HG02852 (cell line): ENCODE measurements around the gene NPAS1.

Source experiments
- ATAC-seq: cut with Tn5 transposase; IDR thresholded peaks from one replicate; pipeline ENCODE4 v1.9.1; 2021; ENCODE audit warnings: mild to moderate bottlenecking, moderate library complexity; ENCODE audit not compliant: unreplicated experiment

The NPAS1 gene, protein sequence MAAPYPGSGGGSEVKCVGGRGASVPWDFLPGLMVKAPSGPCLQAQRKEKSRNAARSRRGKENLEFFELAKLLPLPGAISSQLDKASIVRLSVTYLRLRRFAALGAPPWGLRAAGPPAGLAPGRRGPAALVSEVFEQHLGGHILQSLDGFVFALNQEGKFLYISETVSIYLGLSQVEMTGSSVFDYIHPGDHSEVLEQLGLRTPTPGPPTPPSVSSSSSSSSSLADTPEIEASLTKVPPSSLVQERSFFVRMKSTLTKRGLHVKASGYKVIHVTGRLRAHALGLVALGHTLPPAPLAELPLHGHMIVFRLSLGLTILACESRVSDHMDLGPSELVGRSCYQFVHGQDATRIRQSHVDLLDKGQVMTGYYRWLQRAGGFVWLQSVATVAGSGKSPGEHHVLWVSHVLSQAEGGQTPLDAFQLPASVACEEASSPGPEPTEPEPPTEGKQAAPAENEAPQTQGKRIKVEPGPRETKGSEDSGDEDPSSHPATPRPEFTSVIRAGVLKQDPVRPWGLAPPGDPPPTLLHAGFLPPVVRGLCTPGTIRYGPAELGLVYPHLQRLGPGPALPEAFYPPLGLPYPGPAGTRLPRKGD

DNA sequence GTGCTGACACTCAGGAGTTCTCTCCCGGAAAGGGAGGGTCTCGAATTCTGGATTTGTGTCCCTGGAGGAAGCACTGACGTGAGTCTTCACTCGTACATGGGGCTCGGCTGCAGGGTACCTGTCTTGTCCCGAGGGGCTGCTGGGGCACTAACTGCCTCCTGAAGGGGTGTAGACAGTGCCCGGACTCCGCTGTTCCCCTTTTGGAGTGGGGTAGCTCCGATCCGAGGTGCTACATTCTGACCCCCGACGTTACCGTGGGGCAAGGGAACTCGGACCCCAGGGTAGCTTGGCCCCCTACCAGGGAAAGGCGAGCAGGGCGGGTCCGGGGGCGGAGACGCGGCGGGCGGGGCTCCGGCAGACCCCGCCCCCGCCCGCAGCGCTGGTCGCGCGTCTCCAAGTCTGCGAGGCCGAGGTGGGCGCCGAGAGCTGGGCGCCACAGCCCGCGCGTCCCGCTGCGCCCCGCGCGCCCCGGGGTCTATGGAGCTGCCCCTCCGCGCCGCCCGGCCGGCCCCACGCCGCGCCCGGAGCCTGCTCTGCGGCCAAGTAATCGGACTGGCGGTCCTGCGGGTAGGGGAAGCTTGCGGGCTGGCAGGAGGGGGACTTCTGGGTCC is at the start of gene NPAS1:
Gene NPAS1, plus strand, starts transcription at position 407 of the 611 bp plus-strand sequence. CDS start 1,211 bp downstream, outside the sequence.
- no peak for ATAC-seq

DNA sequence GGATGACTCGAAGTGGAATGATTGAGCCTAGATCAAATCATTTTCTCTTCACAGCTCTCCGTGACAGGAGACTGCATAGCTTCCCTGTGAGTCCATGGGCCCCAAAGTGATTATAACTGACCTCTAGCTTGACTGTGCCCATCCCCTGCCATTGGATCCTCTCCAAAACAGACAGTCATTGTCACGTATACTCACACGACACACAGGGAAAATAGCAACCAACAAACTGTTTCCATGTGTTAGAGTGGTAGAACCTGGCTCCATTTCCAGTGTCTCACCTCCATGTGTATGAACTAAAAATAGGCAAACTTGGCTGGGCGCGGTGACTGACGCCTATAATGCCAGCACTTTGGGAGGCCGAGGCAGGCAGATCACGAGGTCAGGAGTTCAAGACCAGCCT is 48.8 kb upstream of the NPAS1 start:
- ATAC-seq = no peak

DNA sequence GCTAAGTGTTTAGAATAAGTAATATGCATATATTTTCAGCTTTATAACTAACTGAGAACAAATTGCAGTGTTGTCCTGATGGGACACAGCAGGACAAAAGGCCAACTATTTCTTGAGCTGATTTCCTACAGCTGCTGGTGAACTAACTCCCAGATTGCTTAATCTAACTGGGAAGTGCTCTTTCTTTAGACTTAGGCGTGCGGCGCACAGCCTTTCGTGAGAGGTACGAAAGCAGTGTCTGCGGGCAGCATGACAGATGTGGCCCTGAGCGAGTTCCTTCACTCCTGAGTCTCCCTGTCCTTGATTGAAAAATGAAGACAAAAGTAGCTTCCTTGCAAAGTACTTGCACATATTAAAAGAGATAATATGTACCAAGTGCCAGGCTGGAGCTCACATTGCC is 47.3 kb upstream of the NPAS1 start:
- ATAC-seq = no peak

DNA sequence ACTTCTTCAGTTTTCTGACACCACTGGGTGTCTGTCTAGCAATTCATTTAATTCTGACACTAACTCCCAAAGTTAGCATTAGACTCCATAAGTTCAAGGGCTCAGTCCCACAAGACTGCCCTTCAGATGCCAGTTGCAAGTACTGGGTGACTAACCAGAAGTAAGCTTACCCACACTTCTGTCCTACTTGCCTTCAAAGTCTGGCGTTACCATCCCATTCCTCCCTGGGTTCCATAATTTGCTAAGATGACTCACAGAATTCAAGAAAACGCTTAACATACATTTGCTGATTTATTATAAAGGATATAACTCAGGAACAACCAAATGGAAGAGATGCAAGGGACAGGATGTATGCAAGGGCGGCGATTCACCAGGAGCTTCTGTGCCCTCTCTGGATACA is 45.5 kb upstream of the NPAS1 start:
- no peak for ATAC-seq

DNA sequence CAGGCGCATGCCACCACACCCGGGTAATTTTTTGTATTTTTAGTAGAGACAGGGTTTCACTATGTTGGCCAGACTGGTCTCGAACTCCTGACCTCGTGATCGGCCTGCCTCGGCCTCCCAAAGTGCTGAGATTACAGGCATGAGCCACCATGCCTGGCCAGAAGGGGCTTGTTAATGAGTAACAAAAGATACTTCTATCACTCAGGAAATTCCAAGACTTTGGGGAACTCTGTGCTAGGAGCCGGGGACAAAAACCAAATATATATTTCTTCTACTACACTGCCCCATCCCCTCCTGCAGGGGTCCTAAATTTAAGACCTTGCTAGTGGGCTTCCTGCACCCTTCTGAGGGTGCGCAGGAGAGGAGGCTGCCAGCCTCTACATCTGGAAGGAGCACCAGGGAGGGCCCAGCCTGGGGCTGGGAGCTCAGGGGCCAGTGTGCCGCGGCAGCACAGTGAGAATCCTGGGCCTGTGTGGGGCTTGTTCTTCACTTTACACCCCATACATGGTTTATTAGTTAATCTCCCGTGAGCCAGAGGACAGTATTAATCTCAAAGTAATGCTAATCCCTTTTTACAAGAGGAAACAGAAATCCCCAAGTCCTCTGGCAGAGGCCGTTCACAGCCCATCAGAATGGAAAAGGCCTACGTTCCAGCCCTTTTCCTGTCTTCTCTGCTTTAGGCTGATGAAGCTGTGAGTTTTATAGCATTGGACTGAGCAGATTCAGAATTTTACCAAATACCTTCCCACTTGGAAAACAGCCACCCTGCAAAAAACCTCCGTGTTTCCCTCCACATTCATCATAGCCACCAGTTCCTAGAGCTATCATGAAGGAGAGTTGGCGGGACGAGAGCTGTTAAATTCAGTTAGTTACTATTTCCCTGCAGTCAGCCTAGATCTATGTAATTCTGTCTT is 44.4 kb upstream of the NPAS1 start:
- no peak for ATAC-seq

DNA sequence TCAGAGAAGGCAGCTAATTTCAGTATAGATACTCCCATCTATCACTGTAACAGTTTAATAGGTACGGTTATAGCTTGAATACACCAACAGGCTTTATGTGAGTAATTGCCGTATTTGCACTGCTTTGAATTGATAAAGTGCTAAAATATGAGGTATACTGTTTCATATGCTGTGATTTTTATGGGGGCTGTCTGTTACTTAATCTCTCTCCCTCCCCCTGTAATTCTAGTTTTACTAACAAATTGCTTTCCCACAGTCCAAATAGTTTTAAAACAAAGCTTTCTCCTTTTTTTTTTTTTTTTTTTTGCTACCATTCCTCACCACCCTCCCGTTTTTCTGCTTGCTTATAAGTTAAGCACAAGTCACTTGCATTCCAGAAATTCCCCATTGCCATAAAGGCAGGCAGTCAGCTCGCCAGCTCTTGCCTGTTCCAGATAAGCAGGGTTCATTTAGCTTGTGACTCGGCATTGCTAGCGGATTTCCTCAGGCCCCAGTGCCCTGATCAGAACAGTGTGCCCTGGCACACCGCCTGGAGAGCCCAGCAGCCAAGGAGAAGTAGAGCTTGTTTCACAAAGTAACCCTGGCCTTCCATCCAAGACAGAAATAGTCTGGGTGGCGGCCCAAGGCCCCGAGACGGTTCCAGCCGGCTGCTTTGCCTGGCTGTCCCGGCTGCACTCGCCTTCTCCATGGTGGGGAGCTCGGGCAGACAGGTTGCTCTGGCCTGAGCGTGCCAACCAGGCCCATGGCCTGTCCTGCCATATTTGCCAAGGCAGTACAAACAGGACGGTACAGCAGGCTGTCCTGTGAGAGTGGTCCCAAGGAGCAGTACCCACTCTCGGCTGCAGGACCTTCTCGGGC is 43.5 kb upstream of the NPAS1 start:
- no peak for ATAC-seq

DNA sequence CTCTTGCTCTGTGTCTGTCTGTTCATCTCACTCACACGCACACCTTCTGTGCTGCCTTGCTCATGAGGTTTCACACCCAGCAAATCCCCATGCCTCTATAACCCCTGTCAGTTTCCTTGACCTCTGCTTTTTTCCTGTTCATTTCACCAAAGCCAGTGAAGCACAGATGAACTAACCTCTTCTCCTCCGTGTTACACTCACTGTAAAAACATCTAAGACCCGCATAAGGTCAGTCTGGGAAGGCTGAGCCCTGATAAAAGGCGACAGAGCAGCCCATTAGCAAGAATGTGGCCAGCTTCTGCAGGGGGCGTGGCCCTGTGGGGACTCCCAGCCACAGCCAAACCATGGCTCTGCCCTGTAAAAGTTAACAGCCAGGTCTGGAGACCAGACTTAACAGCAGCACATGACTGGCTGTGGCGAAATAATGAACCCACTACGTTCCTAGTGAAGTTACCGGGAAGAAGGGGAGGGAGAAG is 42.8 kb upstream of the NPAS1 start:
- ATAC-seq = no peak

DNA sequence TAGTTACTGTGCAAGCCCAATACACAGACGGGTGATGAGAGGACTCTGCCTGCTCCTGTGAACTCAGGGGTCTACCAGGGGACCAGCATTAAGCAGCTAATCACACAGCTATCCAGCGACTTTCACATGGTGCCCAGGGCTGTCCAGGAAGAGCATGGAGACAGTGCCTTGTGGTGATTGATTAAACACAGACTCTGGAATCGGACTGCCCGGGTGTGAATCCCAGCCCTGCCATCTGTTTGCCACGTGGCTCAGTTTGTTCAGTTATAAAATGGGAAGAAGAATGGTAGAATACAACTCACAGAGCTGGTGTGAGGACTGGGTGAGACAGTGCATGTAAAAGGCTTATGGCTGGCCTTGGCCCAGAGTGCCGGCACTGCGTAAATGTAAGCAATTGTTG is 42.1 kb upstream of the NPAS1 start:
- no peak for ATAC-seq

DNA sequence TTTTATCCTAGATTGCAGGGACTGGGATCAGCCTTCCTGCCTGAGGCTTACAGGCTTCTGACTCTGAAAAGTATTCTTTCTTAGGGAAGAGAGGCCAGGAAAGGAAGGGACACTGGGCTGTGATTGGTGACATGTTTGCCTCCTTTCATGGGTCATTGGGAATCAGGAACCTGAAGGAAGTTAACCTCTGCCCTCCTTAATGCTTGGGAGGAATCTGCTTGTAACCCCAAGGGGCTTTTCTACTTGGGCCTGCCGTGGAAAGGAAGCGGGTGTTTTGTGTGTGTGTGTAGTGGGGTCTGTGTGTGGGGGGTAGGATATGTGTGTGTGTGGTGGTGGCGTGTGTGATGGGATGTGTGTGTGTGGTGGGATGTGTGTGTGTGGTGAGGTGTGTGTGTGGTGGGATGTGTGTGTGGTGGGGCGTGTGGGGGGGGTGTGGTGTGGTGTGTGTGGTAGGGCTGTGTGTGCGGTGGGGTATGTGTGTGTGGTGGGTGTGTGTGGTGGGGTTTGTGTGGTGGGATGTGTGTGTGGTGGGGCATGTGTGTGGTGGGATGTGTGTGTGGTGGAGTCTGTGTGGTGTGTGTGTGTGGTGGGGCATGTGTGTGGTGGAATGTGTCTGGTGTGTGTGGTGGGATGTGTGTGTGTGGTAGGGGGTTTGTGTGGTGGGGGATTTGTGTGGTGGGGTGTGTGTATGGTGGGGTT is 41.3 kb upstream of the NPAS1 start:
- no peak for ATAC-seq

DNA sequence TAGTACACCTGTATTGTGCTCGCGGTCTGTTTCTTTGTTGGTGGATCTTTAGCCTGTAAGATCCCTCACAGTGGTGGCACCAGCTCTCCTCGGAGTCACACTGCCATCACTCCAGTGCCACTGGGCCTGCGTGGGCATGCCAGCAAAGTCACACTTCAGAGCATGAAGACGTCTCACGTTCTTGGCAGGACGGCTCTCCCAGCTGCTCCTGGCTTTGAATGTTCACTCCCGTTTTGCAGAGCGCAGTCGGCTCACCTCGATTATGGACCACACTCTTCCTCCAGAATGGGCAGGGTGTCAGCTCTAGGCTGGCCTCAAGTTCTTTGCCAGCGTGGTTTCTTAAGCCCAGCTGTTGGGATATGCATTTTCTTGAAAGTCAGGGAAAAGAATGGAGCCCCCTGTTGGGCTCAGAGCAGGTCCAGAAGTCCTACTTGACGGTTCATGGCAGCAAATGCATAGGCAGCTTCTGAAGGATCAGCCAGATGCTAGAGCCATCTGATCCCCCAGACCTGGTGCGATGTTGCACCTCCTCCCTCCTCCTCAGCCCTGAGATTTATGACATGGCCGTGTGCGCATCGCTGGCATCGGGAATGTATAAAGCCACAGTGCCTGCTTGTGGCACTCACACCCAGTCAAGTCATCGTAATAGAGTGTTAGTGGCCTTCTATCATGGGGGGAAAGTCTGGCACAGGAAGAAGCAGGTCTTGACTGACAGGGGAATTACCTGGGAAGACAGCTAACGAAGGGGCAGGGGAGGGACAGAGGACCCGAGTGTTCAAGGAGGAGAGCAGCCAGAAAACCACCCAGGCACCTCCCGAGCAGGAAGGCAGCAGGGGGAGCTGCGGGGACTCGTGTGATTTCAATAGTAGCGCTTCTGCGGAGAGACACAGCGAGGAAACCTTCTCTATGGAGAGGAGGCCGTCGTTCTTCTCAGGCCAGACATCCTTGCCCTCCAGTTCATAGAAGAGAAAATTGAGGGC is 40.2 kb upstream of the NPAS1 start:
- ATAC-seq = no peak

DNA sequence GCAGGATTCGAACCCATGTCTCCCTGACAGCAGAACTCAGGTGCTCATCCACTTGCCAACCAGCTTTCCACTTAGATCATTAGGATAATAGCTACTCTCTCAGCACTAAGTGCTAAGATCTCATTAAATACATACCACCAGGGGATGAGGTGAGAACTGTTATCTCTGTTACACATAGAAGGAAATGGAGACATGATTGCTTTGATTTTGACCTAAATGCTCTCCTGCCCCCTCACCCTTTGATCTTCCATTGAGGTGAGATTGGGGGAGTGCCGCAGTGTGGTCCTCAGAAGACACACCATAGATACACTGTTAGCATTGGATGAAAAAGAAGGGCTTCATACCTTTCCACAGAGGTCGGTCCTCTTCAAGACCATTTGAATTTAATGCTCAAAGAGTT is 38.9 kb upstream of the NPAS1 start:
- no peak for ATAC-seq

DNA sequence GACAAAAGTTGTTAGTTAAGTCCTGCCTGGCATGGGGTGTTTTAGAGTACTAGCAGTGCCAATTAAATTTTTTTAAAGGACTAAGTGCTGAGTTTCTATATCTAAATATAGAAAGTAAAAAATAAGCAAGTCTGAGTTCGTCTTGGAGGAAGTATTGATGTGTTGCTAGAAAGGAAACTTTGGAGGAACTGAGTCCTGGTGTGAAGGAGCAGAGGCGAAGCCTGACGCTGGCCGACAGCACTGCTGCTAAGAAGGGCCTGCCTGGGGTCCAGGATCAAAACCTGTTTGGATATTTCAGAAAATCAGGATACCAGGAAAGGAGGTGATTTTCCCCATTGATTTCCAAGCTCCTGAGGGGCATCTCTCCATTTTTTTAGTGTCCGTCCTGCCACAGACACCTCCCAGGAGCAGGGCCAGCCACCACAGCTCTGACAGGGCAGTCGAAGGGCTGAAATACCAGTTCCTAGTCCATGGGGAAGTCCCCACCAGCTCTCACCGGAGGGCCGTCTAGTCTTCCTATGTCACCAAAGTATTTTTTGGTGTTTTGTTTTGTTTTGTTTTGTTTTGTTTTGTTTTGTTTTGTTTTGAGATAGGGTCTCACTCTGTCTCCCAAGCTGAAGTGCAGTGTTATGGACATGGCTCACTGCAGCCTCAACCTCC is 38.2 kb upstream of the NPAS1 start:
- ATAC-seq = no peak

DNA sequence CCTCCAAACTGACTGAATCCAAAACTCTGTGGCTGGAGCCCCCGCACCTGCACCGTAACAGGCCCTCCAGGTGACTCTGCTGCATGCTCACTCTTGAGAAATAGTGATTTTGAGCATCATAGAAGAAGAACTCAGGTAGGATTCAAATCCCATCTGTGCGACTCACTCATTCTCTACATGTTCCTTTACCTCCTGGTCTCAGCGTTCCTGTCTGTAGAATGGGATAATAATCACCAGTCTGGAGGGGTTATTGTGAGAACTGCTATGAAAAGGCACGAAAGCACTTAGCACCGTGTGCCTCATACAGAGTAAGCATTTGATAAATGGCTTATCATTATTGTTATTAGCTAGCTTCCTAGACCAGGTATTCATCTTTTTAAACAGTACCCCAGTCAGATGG is 36.5 kb upstream of the NPAS1 start:
- no peak for ATAC-seq

DNA sequence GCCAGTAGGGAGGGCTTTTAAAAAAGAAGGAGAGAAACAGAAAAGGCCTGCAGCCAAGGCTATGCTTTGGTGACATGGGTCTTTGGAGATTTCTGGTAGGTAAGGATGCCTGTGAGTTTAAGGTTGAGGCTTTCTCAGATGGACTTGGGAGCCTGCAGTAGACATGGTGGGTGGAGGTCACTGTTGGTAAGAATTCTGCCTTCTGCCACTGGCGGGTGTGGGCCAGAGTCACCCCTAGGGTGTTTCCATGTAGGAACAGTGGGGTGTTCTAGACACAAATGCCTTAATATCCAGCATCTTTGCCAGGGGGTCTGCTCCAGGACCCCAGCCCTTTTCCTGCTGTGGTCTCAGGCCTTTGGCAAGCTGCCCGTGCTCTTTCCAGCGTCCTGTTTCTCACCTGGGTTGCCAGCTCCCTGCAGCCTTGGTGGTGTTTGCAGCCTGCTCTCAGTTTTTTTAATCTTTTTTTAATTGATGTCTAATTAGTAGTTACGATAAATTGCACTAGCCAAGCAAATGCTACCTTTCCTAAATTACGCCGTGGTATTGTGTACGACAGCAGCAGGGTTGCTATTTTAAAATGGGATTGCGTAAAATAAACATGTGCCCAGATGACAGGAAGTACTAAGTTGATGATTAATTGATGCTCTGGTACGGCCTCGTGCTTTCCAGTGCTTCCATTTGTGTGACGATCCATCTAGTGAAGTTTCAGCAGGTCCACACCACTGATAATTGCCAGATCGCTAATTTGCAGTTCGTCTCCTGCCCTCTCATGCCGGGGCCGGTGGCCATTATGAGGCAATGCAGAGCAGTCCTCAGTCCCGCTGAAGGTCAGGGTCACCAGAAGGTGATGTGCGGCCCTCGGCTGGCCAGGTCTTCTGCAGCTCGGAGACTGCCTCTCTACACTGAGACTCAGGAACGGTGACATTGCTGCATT is 35.3 kb upstream of the NPAS1 start:
- ATAC-seq = no peak

DNA sequence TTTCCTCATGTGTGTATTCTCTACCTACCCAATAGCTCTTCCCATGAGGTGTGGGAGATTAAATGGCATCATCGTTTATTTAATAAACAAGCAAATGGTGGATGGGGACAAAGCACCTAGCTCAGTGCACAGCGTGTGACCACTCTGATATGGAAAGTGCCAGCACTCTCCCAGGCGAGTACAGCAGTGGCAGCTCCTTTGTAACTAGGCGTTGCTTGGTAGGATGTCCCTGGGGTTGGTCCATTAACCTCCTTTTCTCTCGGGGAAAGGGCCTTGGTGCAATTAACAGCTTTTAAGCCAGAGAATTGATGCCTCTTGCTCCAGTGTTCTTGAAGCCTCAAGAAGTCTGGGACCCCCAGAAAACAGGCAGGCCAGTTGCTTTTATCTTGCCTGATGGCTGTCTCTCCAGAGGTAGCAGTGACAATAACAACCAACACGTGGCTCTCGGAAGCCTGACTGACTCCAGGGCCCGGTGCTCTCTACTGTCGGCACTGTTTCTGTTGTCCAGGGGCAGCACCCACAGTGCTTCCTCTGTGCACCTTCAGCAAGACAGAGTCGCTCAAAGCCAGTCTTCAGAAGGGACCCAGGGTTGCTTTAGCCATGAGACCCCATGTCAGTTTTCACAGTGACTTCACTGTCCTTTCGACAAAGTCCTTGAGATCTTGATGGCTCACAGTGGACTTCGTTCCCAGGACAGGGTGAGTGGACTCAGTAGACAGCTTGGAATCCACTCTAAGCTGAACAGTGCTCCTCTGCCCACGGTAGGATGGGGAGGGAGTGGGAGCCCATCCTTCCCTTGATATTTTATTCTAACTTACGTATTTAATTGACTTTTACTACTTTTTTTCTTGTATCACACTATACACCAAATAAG is 33.9 kb upstream of the NPAS1 start:
- no peak for ATAC-seq
